ENCODE measurements around the gene MYMX. TPM values are rescaled to one million over a fixed set of nuclear protein-coding genes. Genes with fewer than 3 reads are reported as not detected.

Gene MYMX
- total RNA-seq, 1 donor from 2014 or later = not detected

DNA sequence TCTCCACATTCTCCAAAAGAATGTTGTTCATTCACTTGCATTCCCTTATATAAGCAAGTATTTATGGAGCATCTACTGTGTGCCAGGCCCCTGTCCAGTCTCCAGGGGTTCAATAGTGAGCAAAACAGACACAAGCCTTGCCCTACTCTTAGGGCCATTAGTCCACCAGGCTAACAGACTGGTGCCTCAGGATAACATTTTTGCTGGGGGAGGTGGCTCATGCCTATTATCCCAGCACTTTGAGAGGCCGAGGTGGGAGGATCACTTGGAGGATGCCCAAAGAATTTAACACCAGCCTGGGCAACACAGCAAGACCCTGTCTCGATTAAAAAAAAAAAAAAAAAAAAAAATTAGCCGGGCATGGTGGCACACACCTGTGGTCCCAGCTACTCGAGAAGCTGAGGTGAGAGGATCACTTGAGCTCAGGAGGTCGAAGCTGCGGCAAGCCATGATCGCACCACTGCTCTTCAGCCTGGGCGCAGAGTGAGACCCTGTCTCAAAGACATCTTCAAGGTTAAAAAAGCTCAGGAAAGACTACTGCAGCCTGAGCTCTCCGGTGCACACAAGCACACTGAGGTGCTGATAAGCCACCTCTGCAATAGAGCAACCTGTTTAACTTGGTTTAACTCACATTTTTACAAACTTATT, 38.2 kb upstream of the MYMX start:
- H3K4me3 Mint-ChIP-seq (ENCODE audit: unreplicated experiment) = no peak overlapping the region
- Histone ChIP-seq H4K20me1 (ENCODE audit: insufficient read depth, low read length) (no peaks in the 10 kb centered on the region), H3K9ac (ENCODE audit: low read length) (no peak overlapping the region), H3K4me2 (ENCODE audit: low read length) (peak overlapping the region; percentile 13), H3K36me3 (ENCODE audit: insufficient read depth, low read length) (no peaks in the 10 kb centered on the region), H3K27me3 (ENCODE audit: insufficient read depth, low read length) (no peaks in the 10 kb centered on the region), H3K9me3 (ENCODE audit: insufficient read depth, low read depth, low read length) (no peaks in the 10 kb centered on the region), H3K4me1 (ENCODE audit: insufficient read depth, low read length) (peaks cover 20% of the 10 kb centered on the region), H3K79me2 (ENCODE audit: insufficient read depth, low read length) (no peaks in the 10 kb centered on the region), H3K4me3 (ENCODE audit: insufficient read depth, low read depth, low read length) (no peak overlapping the region), H2AFZ (ENCODE audit: low read depth, low read length) (no peak overlapping the region), H3K27ac (ENCODE audit: low read depth, low read length) (no peak overlapping the region)
- peaks cover 14% of the 10 kb centered on the region for H3K27me3 Mint-ChIP-seq (ENCODE audit: low read depth, unreplicated experiment)
- FAIRE-seq (no peak), DNase-seq (ENCODE audit: low read depth) (no peak)
- H3K9me3 Mint-ChIP-seq (ENCODE audit: unreplicated experiment) = peaks cover 3% of the 10 kb centered on the region
- TF ChIP-seq CTCF (IDR thresholded peaks at IDR 0.05; ENCODE audit: insufficient read depth, low read depth, low read length) = no peak
- no peak for TF ChIP-seq EZH2 (IDR thresholded peaks at IDR 0.05; ENCODE audit: insufficient read depth, low read length)
- H3K27ac Mint-ChIP-seq (ENCODE audit: unreplicated experiment) = no peak overlapping the region
- no peaks in the 10 kb centered on the region for H3K36me3 Mint-ChIP-seq (ENCODE audit: low read depth, unreplicated experiment)
- peaks cover 8% of the 10 kb centered on the region for H3K4me1 Mint-ChIP-seq (ENCODE audit: low read depth, unreplicated experiment)

GRCh38 chr6:44179072-44179536, 37.6 kb upstream of the MYMX start:
- no peaks in the 10 kb centered on the region for H3K36me3 ChIP-seq (ENCODE audit: insufficient read depth, low read length)
- DNase-seq (ENCODE audit: low read depth) = no peak
- no peak overlapping the region for H3K9ac ChIP-seq (ENCODE audit: low read length)
- H3K36me3 Mint-ChIP-seq (ENCODE audit: low read depth, unreplicated experiment) = no peaks in the 10 kb centered on the region
- peaks cover 20% of the 10 kb centered on the region for H3K4me1 ChIP-seq (ENCODE audit: insufficient read depth, low read length)
- H3K27ac ChIP-seq (ENCODE audit: low read depth, low read length) = no peak overlapping the region
- H3K9me3 ChIP-seq (ENCODE audit: insufficient read depth, low read depth, low read length) = no peaks in the 10 kb centered on the region
- H3K4me1 Mint-ChIP-seq (ENCODE audit: low read depth, unreplicated experiment) = peaks cover 8% of the 10 kb centered on the region
- peaks cover under 1% of the 10 kb centered on the region for H3K27me3 ChIP-seq (ENCODE audit: insufficient read depth, low read length)
- H2AFZ ChIP-seq (ENCODE audit: low read depth, low read length) = no peak overlapping the region
- peaks cover 14% of the 10 kb centered on the region for H3K27me3 Mint-ChIP-seq (ENCODE audit: low read depth, unreplicated experiment)
- peak overlapping the region; percentile 35 for H3K27ac Mint-ChIP-seq (ENCODE audit: unreplicated experiment)
- H3K79me2 ChIP-seq (ENCODE audit: insufficient read depth, low read length) = no peaks in the 10 kb centered on the region
- TF ChIP-seq EZH2 (IDR thresholded peaks at IDR 0.05; ENCODE audit: insufficient read depth, low read length) = no peak
- TF ChIP-seq CTCF (IDR thresholded peaks at IDR 0.05; ENCODE audit: insufficient read depth, low read depth, low read length) = no peak
- H4K20me1 ChIP-seq (ENCODE audit: insufficient read depth, low read length) = no peaks in the 10 kb centered on the region
- no peak for FAIRE-seq
- H3K4me2 ChIP-seq (ENCODE audit: low read length) = peak overlapping the region; percentile 13
- H3K9me3 Mint-ChIP-seq (ENCODE audit: unreplicated experiment) = peaks cover 3% of the 10 kb centered on the region
- H3K4me3 Mint-ChIP-seq (ENCODE audit: unreplicated experiment) = no peak overlapping the region
- H3K4me3 ChIP-seq (ENCODE audit: insufficient read depth, low read depth, low read length) = no peak overlapping the region

DNA sequence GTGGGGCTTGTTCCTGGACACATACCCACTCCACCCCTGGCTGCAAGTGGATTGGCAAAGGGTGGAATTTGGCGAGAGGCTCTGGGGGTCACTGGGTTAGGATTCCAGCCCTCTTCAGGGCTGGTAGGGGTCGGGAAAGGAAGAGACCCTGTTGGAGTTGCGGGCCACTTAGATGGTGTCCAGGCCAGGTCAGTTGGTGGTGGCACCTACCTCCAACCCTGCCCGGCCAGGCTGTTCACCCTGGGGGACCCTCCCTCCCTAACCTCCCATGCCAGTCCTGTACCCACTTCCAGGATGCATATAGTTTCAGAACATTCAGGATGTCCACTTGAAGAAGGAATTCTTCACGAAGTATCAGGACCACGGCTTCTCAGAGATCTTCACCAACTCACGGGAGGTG, 37.1 kb upstream of the MYMX start:
- Histone ChIP-seq H2AFZ (ENCODE audit: low read depth, low read length) (no peak overlapping the region), H3K9ac (ENCODE audit: low read length) (no peak overlapping the region), H3K36me3 (ENCODE audit: insufficient read depth, low read length) (no peaks in the 10 kb centered on the region), H3K27ac (ENCODE audit: low read depth, low read length) (no peak overlapping the region), H3K4me3 (ENCODE audit: insufficient read depth, low read depth, low read length) (no peak overlapping the region), H3K4me2 (ENCODE audit: low read length) (no peak overlapping the region), H3K9me3 (ENCODE audit: insufficient read depth, low read depth, low read length) (no peaks in the 10 kb centered on the region), H3K4me1 (ENCODE audit: insufficient read depth, low read length) (peaks cover 20% of the 10 kb centered on the region), H3K79me2 (ENCODE audit: insufficient read depth, low read length) (no peaks in the 10 kb centered on the region), H4K20me1 (ENCODE audit: insufficient read depth, low read length) (no peaks in the 10 kb centered on the region), H3K27me3 (ENCODE audit: insufficient read depth, low read length) (peaks cover 3% of the 10 kb centered on the region)
- FAIRE-seq (no peak), DNase-seq (ENCODE audit: low read depth) (no peak)
- no peak overlapping the region for H3K27ac Mint-ChIP-seq (ENCODE audit: unreplicated experiment)
- H3K4me1 Mint-ChIP-seq (ENCODE audit: low read depth, unreplicated experiment) = peaks cover 8% of the 10 kb centered on the region
- H3K36me3 Mint-ChIP-seq (ENCODE audit: low read depth, unreplicated experiment) = no peaks in the 10 kb centered on the region
- H3K27me3 Mint-ChIP-seq (ENCODE audit: low read depth, unreplicated experiment) = peaks cover 16% of the 10 kb centered on the region
- H3K9me3 Mint-ChIP-seq (ENCODE audit: unreplicated experiment) = peaks cover 3% of the 10 kb centered on the region
- no peak overlapping the region for H3K4me3 Mint-ChIP-seq (ENCODE audit: unreplicated experiment)
- TF ChIP-seq CTCF (IDR thresholded peaks at IDR 0.05; ENCODE audit: insufficient read depth, low read depth, low read length) = no peak
- no peak for TF ChIP-seq EZH2 (IDR thresholded peaks at IDR 0.05; ENCODE audit: insufficient read depth, low read length)
